HepG2 (cell line): ENCODE data around the gene CNOT6. TPM values are rescaled to one million over a fixed set of nuclear protein-coding genes. Genes with fewer than 3 reads are reported as not detected.
A peak's percentile ranks its signal among the peaks of the same experiment; 100 is the strongest.

ENCODE experiments used
- ATAC-seq: fragments of 200-7000 bp; cut with Tn5 transposase; 3 replicates; pipeline ENCODE4 v1.9.1; 2020; ENCODE audit warnings: mild to moderate bottlenecking, moderate library complexity
- BruUV-seq: library from RNA; stranded (reverse); fragments of 400-500 nt; replicated peaks from 2 replicates; lab custom pipeline; 2021; lab: Mats Ljungman, UMichigan
- CTCF ChIA-PET: fragments of 300-600 bp; formaldehyde crosslinking; extraction: SDS; loops from one replicate; lab custom pipeline; 2021; ENCODE audit warnings: low total read pairs, inconsistent platforms, low intra/inter-chr PET ratio; lab: Yijun Ruan, JAX
- POLR2A ChIA-PET: fragments of 350-600 bp; sonication (Branson Sonifier 250); formaldehyde crosslinking; loops from one replicate; lab custom pipeline; 2020; ENCODE audit warnings: antibody characterized with exemption, inconsistent platforms; lab: Yijun Ruan, JAX
- DNase-seq: peaks from one replicate; pipeline ENCODE4 v3.0.0-alpha.2; 2015; ENCODE audit warnings: low spot score
- FAIRE-seq: peaks from 3 replicates; lab custom pipeline; 2011; peaks lifted over from hg19 to GRCh38; lab: Jason Lieb, UNC
- H2AFZ ChIP-seq: one replicate; pipeline ENCODE4 v1.6.1; 2011; ENCODE audit warnings: low read length, inconsistent platforms
- H3K27ac ChIP-seq: fragments of 300-600 bp; 3 replicates; pipeline ENCODE4 v1.8.0; 2011; ENCODE audit warnings: mixed run types, mild to moderate bottlenecking, mixed read lengths, low read length, inconsistent platforms; ENCODE audit not compliant: insufficient read depth; ENCODE audit errors: extremely low read length
- H3K27me3 ChIP-seq, 2 experiments: fragments of 200-600 bp in 1 of 2; 2 replicates in 1 of 2; 3 replicates in 1 of 2; pipeline versions ENCODE4 v1.6.0 to v1.8.0; 2011; ENCODE audit warnings: low read length in 2 of 2, mild to moderate bottlenecking in 2 of 2, moderate library complexity in 2 of 2, inconsistent platforms in 1 of 2; ENCODE audit not compliant: insufficient read depth in 2 of 2, control insufficient read depth in 1 of 2
- H3K36me3 ChIP-seq, 2 experiments: fragments of 200-600 bp in 1 of 2; replicated peaks in 1 of 2; 2 replicates in 1 of 2; 3 replicates in 1 of 2; pipeline versions ENCODE4 v1.5.1 to v1.8.0; 2011; ENCODE audit warnings: low read length in 2 of 2, inconsistent platforms in 1 of 2; ENCODE audit not compliant: insufficient read depth in 2 of 2, control insufficient read depth in 1 of 2
- H3K4me1 ChIP-seq: 2 replicates; pipeline ENCODE4 v1.5.1; 2012; ENCODE audit warnings: low read length, inconsistent platforms; ENCODE audit not compliant: insufficient read depth
- H3K4me2 ChIP-seq: 2 replicates; pipeline ENCODE4 v1.6.0; 2011; ENCODE audit warnings: low read depth, low read length, inconsistent platforms
- H3K4me3 ChIP-seq, 3 experiments: fragments of 200-600 bp in 1 of 3; sonication (generic), shearing (Covaris generic) in 1 of 3; replicated peaks in 1 of 3; 2 replicates each; pipeline ENCODE4 v1.5.1; 2011 to 2016; ENCODE audit warnings: low read length in 3 of 3, inconsistent platforms in 2 of 3, low read depth in 2 of 3, mild to moderate bottlenecking in 2 of 3, control low read depth in 1 of 3, mixed read lengths in 1 of 3; ENCODE audit not compliant: insufficient read depth in 1 of 3
- H3K79me2 ChIP-seq: one replicate; pipeline ENCODE4 v1.6.1; 2011; ENCODE audit warnings: low read length, inconsistent platforms; ENCODE audit not compliant: insufficient read depth
- H3K9ac ChIP-seq: 2 replicates; pipeline ENCODE4 v1.6.0; 2011; ENCODE audit warnings: mild to moderate bottlenecking, low read depth, low read length, inconsistent platforms; ENCODE audit not compliant: insufficient read depth
- H3K9me3 ChIP-seq: 2 replicates; pipeline ENCODE4 v1.5.1; 2012; ENCODE audit warnings: mild to moderate bottlenecking, low read length
- H4K20me1 ChIP-seq: 2 replicates; pipeline ENCODE4 v1.6.0; 2011; ENCODE audit warnings: inconsistent platforms, mild to moderate bottlenecking, low read length, moderate library complexity; ENCODE audit not compliant: insufficient read depth
- CREB1 ChIP-seq, 2 experiments: fragments of 450-650 bp in 1 of 2; IDR thresholded peaks; 2 replicates each; pipeline ENCODE4 v1.6.1; 2016 to 2017; ENCODE audit warnings: control low read depth in 1 of 2, mild to moderate bottlenecking in 1 of 2, missing compliant biosample characterization in 1 of 2, missing genetic modification characterization in 1 of 2
- MAFK ChIP-seq, 2 experiments: IDR thresholded peaks in 1 of 2; conservative IDR thresholded peaks in 1 of 2; 2 replicates each; pipeline ENCODE4 v1.6.1; 2011; ENCODE audit warnings: improper control_type of control experiment in 2 of 2, low read length in 2 of 2
- MZF1 ChIP-seq: sonication (generic); formaldehyde crosslinking; IDR thresholded peaks from 2 replicates; pipeline ENCODE4 v1.8.1; 2023; ENCODE audit warnings: mild to moderate bottlenecking, missing genetic modification reagents, borderline replicate concordance
- SIN3B ChIP-seq: fragments of 150-350 bp; IDR thresholded peaks from 2 replicates; pipeline ENCODE4 v1.6.1; 2014; ENCODE audit warnings: low read length
- SNAI1 ChIP-seq: sonication (generic); formaldehyde crosslinking; IDR thresholded peaks from 2 replicates; pipeline ENCODE4 v1.5.0; 2020; ENCODE audit warnings: mild to moderate bottlenecking, missing genetic modification reagents, borderline replicate concordance
- WGBS: methylation state at CpG from one replicate; pipeline ENCODE4 v1.1.6; 2017; ENCODE audit warnings: low lambda C conversion rate; 5-methylcytosine and 5-hydroxymethylcytosine counted together
- in situ Hi-C: cut with HindIII; loops from 2 replicates; pipeline ENCODE4 v1.10.0; 2017; ENCODE audit warnings: low pct_unique_long_range_greater_than_20kb; ENCODE audit not compliant: extremely low pct_ligation_motif_present
- intact Hi-C: fragments of 100-400 bp; cut with micrococcal nuclease; formaldehyde crosslinking; loops from one replicate; pipeline ENCODE4 v1.10.0; 2022; ENCODE audit not compliant: unreplicated experiment
- polyA plus RNA-seq, 8 experiments: library from polyadenylated mRNA; depleted of rRNA in 3 of 8; stranded (reverse) in 7 of 8; unstranded in 1 of 8; fragments of >200 nt; fragmentation: Illumina TruSeq in 4 of 8; extraction: Trizol in 4 of 8; gene quantifications; 2 replicates each; pipeline versions ENCODE4 v1.2.1 to v1.2.3, GENCODE V29; 2011 to 2016; ENCODE audit warnings: low read depth in 4 of 8, missing spikeins in 1 of 8, mixed read lengths in 1 of 8; ENCODE audit not compliant: insufficient read depth in 1 of 8
- total RNA-seq, 5 experiments: library from RNA; depleted of rRNA; stranded (reverse); fragments of >200 nt; fragmentation: Illumina TruSeq; extraction: Trizol; gene quantifications; 2 replicates each; pipeline ENCODE4 v1.2.3, GENCODE V29; 2016; ENCODE audit warnings: low read depth in 1 of 5

Gene CNOT6
- total and polyA plus RNA-seq, 2 of the 13 experiments (the other 11 are each of a cell fraction or from before 2014, with no cell fraction given): 8.8 to 9.1 TPM

GRCh38 chr5:180467028-180467975, 26.9 kb upstream of the CNOT6 start:
- DNase-seq: no peak
- in situ Hi-C loops (loop anchor here (25.0 kb wide), 1 partner anchor 255 kb away; the partner anchor contains the start of gene RASGEF1C), intact Hi-C loops (no loop called here)
- CTCF ChIA-PET: no interaction called here
- FAIRE-seq: no peak
- Histone ChIP-seq H3K79me2 (no peaks in the 10 kb centered on the region), H3K27me3 (peaks cover 3 to 35% of the 10 kb centered on the region in 2 experiments; a peak in 3 of 5 replicates), H3K27ac (no peak overlapping the region), H2AFZ (no peak overlapping the region), H3K4me3 (no peak overlapping the region), H3K36me3 (no peaks in the 10 kb centered on the region), H3K9ac (no peak overlapping the region), H3K4me1 (peaks cover 5% of the 10 kb centered on the region; the same call in 1 of the 2 replicates), H3K4me2 (no peak overlapping the region), H3K9me3 (no peaks in the 10 kb centered on the region), H4K20me1 (0 out of 2 replicates have a peak, but pooled peaks cover 2% of the 10 kb centered on the region)
- BruUV-seq: no TSS peak
- TF ChIP-seq MAFK (conservative IDR thresholded peaks at IDR 0.05 in 1 of 2, IDR thresholded peaks at IDR 0.05 in 1 of 2; ENCODE audit: low read length in 2 of 2): peak in 1 of 2 experiments; percentile 36; a peak in 2 of 4 replicates
- TF ChIP-seq SNAI1 (CRISPR knock-in tag): no peak
- ATAC-seq: no peak
- 32% methylated on average over 20 of the region's 22 CpGs for WGBS
- POLR2A ChIA-PET: interaction anchor here (0.6 kb wide), 1 partner anchor 8 kb away, joined by 4 read pairs; no protein-coding TSS in a partner anchor

DNA sequence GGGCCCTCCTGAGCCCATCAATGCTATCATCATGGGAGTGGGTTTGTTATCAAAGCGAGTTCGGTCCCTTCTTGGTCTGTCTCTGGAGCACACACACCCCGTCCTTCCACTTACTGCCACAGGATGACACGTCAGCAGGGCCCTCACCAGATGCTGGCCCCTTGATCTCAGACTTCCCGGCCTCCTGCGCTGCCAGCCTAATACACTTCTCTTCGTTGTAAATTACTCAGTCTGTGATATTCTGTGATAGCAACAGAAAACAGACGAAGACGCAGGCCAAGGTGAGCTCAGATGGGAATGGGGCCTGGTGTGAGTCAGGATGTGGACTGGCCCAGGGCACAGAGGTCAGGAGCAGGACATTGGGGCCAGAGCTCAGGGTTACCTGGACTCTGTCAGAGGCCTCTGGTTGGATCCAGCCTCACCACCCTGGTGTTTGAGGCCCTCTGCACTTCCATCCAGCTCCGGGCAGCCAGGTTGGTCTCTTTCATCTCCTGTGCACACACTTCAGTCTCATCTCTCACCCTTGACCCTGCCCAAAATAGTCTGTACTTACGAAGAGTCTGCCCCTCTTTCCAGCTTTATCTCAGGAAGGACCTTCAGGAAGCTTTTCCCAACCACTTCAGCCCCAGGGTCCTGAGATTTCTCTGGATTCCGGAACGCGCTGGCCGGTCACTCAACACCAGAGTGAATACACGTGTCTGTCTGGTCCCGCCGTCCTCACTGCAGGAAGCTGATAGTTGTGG, 26.0 kb upstream of the CNOT6 start:
- in situ Hi-C loops (loop anchor here (25.0 kb wide), 1 partner anchor 256 kb away; the partner anchor contains the start of gene RASGEF1C), intact Hi-C loops (no loop called here)
- Histone ChIP-seq H3K4me1 (peaks cover 5% of the 10 kb centered on the region; the same call in 1 of the 2 replicates), H3K9me3 (no peaks in the 10 kb centered on the region), H3K4me2 (no peak overlapping the region), H4K20me1 (0 out of 2 replicates have a peak, but pooled peaks cover 2% of the 10 kb centered on the region), H2AFZ (no peak overlapping the region), H3K4me3 (no peak overlapping the region), H3K27ac (no peak overlapping the region), H3K27me3 (peaks cover 3 to 33% of the 10 kb centered on the region in 2 experiments; a peak in 3 of 5 replicates), H3K79me2 (no peaks in the 10 kb centered on the region), H3K9ac (no peak overlapping the region), H3K36me3 (no peaks in the 10 kb centered on the region)
- FAIRE-seq (no peak), ATAC-seq (peak; percentile 19; the same call in 2 of the 3 replicates), DNase-seq (no peak)
- BruUV-seq: no TSS peak
- no peak for TF ChIP-seq MZF1 (CRISPR knock-in tag)
- no peak for TF ChIP-seq SIN3B
- TF ChIP-seq CREB1 (IDR thresholded peaks at IDR 0.05): peak; percentile 24; the same call in 1 of the 2 replicates
- TF ChIP-seq CREB1 (CRISPR knock-in tag; IDR thresholded peaks at IDR 0.05): no peak
- POLR2A ChIA-PET: interaction anchor here (0.6 kb wide), 1 partner anchor 7 kb away, joined by 4 read pairs; no protein-coding TSS in a partner anchor
- WGBS: 34% methylated on average over 18 of the region's 18 CpGs
- CTCF ChIA-PET: no interaction called here
